T-helper 1 cell (primary cell): ENCODE results near the gene CYP46A1.
"Not testable (repeated sequence)": the region's sequence is repeated elsewhere in the genome, so short reads cannot be mapped to it uniquely, and the experiment has no call there.

Experiments used
- DNase-seq, 5 donors: peaks; one replicate each; pipeline ENCODE4 v3.0.0-alpha.2; 2012 to 2020

CYP46A1 gene

GRCh38 chr14:99759546-99759925 is 75.4 kb downstream of the CYP46A1 start:
- DNase-seq, result no peak

GRCh38 chr14:99760817-99761216 is 76.7 kb downstream of the CYP46A1 start:
- DNase-seq, result no peak

- DNase-seq, result not testable (repeated sequence)
Measured at GRCh38 chr14:99762911-99763310, 78.8 kb downstream of the CYP46A1 start.

- no peak for DNase-seq
Measured at GRCh38 chr14:99763527-99764221, 79.6 kb downstream of the CYP46A1 start.

GRCh38 chr14:99764222-99764706 is 80.2 kb downstream of the CYP46A1 start:
- no peak for DNase-seq

GRCh38 chr14:99768381-99768780 is 84.3 kb downstream of the CYP46A1 start:
- DNase-seq, result no peak

GRCh38 chr14:99769123-99769522 is 85.0 kb downstream of the CYP46A1 start:
- no peak for DNase-seq

- no peak for DNase-seq
Measured at GRCh38 chr14:99769799-99770198, 85.7 kb downstream of the CYP46A1 start.

GRCh38 chr14:99772371-99773283 is 88.5 kb downstream of the CYP46A1 start:
- no peak for DNase-seq

- no peak for DNase-seq
Measured at GRCh38 chr14:99773521-99774497, 89.7 kb downstream of the CYP46A1 start.

- DNase-seq, result no peak
Measured at GRCh38 chr14:99774556-99775307, 90.6 kb downstream of the CYP46A1 start.

GRCh38 chr14:99775351-99775750 is 91.3 kb downstream of the CYP46A1 start:
- no peak for DNase-seq
